Central memory CD8-positive, alpha-beta T cell (primary cell): Measurements from ENCODE around the gene ELAC2.

Source experiments
- ATAC-seq: fragments of 150-1000 bp; cut with Tn5 transposase; replicated peaks from 2 replicates; pipeline ENCODE4 v1.10.0; 2022; ENCODE audit warnings: mild to moderate bottlenecking, moderate FRiP score, moderate number of reproducible peaks; ENCODE audit not compliant: poor library complexity, severe bottlenecking; ENCODE audit errors: extremely low read depth
- DNase-seq, 2 donors: peaks; one replicate each; pipeline ENCODE4 v3.0.0; 2021; ENCODE audit warnings: low spot score in 2 of 2
- H3K27ac Mint-ChIP-seq: one replicate; pipeline ENCODE4 v1.8.0; 2022; ENCODE audit warnings: low read depth, mild to moderate bottlenecking, moderate library complexity, mixed read lengths
- H3K27me3 Mint-ChIP-seq: one replicate; pipeline ENCODE4 v1.8.0; 2022; ENCODE audit warnings: mixed read lengths
- H3K36me3 Mint-ChIP-seq: one replicate; pipeline ENCODE4 v1.8.0; 2022; ENCODE audit warnings: mild to moderate bottlenecking, moderate library complexity, mixed read lengths; ENCODE audit not compliant: insufficient read depth
- H3K4me1 Mint-ChIP-seq: one replicate; pipeline ENCODE4 v1.8.0; 2022; ENCODE audit warnings: mixed read lengths
- H3K4me3 Mint-ChIP-seq: one replicate; pipeline ENCODE4 v1.8.0; 2022; ENCODE audit warnings: mild to moderate bottlenecking, moderate library complexity, mixed read lengths
- H3K9me3 Mint-ChIP-seq: one replicate; pipeline ENCODE4 v1.8.0; 2022; ENCODE audit warnings: mixed read lengths

The ELAC2 gene

DNA sequence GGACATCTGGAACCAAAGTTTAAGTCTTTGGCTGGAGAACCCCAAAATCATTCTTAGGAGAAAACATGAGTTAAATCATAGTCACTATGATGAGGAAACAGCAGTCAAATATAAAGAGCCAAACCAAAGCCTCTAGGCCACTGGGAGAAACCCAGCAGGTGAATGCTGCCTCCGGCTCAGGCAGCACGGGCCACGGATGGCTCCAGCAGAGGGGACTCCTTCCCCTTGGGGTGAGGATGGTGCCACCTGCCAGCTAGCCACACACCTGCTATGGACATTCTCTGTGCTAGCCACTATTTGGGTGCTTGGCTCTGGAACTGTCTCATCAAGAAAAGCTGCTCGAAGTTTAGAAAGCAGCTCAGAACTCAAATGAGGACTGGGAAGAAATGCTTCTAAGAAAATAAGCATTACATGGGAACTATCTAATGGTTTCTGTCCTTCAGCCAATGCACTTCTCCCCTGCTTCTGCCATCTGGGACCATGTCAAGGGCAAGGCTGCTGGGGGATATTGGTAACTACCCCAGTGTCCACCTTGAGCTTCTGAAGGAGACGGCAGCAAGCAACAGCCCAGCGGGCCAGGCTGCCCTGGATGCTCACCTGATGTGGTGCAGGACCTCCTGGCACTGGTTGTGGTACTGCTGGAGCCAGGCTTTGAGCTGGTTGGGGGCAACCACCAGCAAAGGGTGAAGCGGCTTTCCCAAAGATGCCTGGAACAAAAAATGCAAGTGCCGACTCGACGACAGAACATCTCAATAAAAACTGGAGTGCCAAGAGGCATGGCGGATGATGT, 22.5 kb downstream of the ELAC2 start:
- no peaks in the 10 kb centered on the region for H3K4me1 Mint-ChIP-seq
- H3K4me3 Mint-ChIP-seq = no peak overlapping the region
- ATAC-seq (no peak), DNase-seq (no peak)
- H3K9me3 Mint-ChIP-seq = no peaks in the 10 kb centered on the region
- H3K27me3 Mint-ChIP-seq = no peaks in the 10 kb centered on the region
- H3K36me3 Mint-ChIP-seq = peaks cover 54% of the 10 kb centered on the region
- H3K27ac Mint-ChIP-seq = peak overlapping the region; percentile 69

DNA sequence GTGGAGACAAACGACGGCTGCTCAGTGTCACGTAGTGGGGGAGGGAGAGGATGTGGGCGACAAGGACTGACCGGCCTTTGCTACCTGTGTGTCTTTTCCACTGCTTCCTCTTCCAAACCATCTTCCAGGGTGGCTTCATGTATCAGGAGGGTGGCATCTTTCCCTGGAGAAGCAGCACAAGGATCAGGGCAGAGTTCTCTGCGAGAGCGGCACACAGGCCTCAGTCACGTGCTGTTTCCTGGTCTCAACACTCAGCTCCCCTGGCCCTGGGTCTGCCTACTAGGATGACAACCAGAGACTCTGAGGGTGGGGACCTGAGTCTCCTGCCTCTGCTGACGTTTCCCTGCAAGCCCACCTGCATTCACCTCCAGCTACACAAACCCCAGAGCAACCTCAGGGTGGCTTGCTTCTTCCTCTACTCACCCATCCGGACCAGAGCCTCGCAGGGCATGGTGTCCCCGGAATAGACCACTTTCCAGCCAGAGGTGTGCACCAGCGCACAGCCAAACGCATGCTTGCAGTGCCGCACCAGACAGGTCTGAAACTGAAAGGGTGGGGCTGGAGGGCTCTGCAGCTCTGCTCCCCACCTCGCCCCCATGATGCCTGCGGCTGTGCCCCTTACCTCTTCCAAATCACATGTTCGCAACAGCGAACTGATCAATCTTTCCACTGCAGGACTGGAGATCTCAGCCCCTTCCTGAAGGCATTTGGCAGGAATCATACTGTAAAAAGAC, 23.3 kb downstream of the ELAC2 start:
- Mint-ChIP-seq H3K4me1 (no peaks in the 10 kb centered on the region), H3K27me3 (no peaks in the 10 kb centered on the region), H3K4me3 (no peak overlapping the region), H3K36me3 (peaks cover 53% of the 10 kb centered on the region), H3K9me3 (no peaks in the 10 kb centered on the region), H3K27ac (peak overlapping the region; percentile 69)
- no peak for ATAC-seq
- no peak for DNase-seq

DNA sequence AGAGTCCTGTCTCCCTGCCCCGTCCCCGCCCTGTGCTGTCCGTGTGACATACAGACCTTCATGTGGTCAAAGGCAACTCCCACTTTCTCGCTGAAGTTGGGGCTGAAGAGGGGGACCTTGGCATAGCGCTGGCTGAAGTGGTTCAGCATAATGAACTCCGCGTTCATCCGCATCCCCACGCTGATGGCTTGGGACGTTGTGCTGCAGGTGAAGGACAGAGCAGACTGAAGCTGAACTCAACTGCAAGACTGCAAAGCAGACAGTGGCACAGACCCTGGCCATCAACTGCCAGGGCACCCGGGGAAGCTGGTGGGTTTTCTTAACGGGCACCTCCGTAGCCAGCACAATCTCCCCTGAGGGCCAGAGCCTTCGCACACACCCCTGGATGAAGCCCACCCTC, 24.2 kb downstream of the ELAC2 start:
- DNase-seq = no peak
- no peak overlapping the region for H3K4me3 Mint-ChIP-seq
- no peaks in the 10 kb centered on the region for H3K27me3 Mint-ChIP-seq
- no peaks in the 10 kb centered on the region for H3K4me1 Mint-ChIP-seq
- no peak for ATAC-seq
- peaks cover 50% of the 10 kb centered on the region for H3K36me3 Mint-ChIP-seq
- no peak overlapping the region for H3K27ac Mint-ChIP-seq
- no peaks in the 10 kb centered on the region for H3K9me3 Mint-ChIP-seq

DNA sequence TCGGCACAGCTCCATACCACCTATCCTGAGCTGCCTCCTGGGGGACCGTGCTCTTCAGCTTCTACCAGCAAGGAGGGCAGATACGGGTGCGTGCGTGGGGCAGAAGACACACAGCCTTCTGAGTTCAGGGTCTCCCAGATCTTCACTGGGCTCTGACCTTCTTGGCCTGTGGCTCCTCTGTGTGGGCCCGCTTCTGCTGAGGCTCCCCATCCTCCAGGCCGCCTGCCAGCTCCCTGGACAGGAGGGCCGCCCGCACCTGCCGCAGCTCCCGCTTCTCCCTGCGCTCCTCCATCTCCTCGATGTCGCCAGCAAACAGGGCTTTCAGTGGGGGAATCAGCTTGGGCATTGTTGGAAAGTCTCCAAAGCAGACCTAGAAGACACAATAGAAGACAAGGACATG, 25.2 kb downstream of the ELAC2 start:
- DNase-seq = no peak
- Mint-ChIP-seq H3K4me3 (no peak overlapping the region), H3K36me3 (peaks cover 44% of the 10 kb centered on the region), H3K4me1 (no peaks in the 10 kb centered on the region), H3K9me3 (no peaks in the 10 kb centered on the region), H3K27ac (no peak overlapping the region), H3K27me3 (no peaks in the 10 kb centered on the region)
- ATAC-seq = no peak

DNA sequence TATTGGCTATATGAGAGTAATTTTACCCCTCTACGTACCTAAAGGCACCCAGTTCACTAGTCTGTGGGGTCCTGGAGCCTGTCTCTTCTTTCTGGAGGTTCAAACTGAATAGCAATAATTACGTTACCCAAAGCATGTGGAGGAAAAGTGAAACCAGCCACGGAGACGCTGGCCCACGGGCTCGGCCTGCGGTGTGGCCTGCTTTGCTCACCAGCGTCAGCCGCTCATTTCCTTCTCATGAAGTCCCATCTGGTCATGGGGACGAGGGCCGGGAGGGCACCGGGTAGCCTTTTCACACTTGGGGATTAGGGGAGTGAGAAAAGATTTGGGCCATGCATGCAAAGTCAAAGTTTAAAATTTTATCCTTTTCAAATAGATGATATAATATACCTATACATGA, 26.9 kb downstream of the ELAC2 start:
- Mint-ChIP-seq H3K4me1 (no peaks in the 10 kb centered on the region), H3K27ac (no peak overlapping the region), H3K27me3 (no peaks in the 10 kb centered on the region), H3K36me3 (peaks cover 30% of the 10 kb centered on the region), H3K9me3 (no peaks in the 10 kb centered on the region), H3K4me3 (no peak overlapping the region)
- ATAC-seq (no peak), DNase-seq (no peak)

DNA sequence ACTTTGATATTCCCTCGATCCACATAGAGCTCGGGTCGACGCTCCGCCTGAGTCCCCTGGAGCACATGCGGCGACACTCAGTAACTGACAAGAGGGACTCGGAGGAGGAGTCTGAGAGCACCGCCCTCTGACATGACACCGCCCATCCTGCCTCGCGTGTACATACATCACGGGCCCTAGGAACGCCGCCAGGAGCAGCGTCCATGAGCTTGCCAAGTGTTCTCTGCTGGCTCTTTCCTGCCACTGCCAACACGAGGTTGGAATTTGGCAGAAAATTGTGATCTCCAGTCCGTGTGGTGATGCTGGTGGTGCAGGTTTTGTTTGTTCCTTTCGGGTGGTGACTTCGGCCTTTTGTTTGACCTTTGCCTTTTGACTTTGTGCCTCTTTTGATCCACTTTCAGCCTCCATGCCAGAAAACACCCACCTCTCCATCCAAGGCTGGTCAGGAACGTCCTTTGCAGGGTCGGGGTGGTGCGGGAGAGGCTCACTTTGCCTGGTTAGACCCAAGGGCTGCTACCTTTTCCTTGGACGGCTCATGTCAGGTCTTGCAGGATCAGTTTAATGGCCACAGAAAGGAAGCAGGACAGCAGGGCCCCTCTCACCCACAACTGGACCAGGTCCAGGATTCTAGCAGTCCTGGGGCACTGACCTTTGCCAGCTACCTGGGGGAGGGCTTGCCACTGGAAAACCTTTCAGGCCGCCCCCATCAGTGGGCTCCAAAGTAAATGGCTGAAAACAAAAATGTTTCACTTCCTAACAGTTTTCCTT, 27.6 kb downstream of the ELAC2 start:
- no peak for ATAC-seq
- H3K4me3 Mint-ChIP-seq = no peak overlapping the region
- H3K4me1 Mint-ChIP-seq = no peaks in the 10 kb centered on the region
- H3K36me3 Mint-ChIP-seq = peaks cover 27% of the 10 kb centered on the region
- H3K27me3 Mint-ChIP-seq = no peaks in the 10 kb centered on the region
- no peak for DNase-seq
- H3K27ac Mint-ChIP-seq = no peak overlapping the region
- H3K9me3 Mint-ChIP-seq = no peaks in the 10 kb centered on the region

DNA sequence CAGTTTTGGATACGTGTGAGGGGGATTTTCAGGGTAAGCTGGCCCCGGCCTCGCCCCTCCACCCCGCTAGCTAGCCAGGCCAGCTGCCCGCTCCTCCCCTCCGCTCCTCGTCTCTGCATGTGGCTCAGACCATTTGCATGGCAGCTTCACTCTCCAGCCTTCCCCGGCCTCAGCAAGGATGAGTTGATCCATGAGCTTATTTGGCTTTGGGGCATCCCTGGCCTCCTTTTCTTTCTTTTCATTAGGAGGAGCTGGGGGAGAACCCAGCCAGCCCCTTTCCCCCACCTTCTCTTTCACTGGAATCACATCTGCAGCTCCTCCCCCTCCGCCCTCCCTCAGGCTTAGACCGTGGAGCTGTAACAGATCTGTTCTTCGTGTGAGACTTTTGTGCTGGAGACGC, 30.7 kb downstream of the ELAC2 start:
- Mint-ChIP-seq H3K4me3 (no peak overlapping the region), H3K36me3 (peaks cover 21% of the 10 kb centered on the region), H3K4me1 (peaks cover 6% of the 10 kb centered on the region), H3K9me3 (no peaks in the 10 kb centered on the region), H3K27ac (no peak overlapping the region), H3K27me3 (no peaks in the 10 kb centered on the region)
- ATAC-seq (no peak), DNase-seq (no peak)

DNA sequence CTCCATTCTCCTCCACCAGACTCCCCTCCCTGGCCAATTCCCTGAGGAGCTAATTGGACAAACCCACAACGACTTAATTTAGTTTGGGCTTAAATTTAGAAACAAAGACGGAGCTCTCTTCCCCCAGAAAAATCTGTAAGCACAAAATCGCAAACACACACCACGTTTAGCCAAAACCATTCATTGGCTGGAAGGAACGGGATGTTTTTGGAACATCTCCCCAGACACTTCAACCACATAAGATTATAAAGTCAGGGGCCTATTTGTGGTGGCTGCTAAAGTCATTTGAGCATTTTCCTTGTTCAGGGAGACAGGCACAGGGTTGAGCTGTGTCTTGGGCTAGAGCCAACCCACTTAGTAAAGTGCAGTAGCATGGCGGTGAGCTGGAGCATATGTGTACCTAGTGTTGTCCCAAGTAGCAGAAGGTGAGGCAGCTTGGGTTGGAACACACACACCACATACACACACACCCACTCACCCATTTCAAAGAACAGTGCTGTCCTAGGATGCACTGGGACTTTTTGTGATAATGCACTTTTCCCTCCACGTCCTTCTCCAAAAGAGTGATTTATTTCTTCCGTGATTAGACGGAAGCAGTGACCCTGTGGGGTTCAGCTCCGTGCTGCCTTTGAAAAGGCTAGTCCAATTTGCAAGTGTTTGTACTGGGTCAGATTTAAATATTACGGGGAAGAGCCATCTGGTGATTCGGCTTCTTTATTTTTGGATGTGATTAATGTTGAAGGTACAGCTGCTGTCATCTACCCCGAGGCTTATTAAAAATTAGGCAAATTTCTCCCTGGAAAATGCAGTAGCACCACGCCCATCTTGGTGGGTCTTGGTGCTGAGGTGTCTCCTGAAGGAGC, 32.2 kb downstream of the ELAC2 start:
- Mint-ChIP-seq H3K27ac (no peak overlapping the region), H3K4me3 (no peak overlapping the region), H3K36me3 (peaks cover 13% of the 10 kb centered on the region), H3K27me3 (no peaks in the 10 kb centered on the region), H3K4me1 (peaks cover 8% of the 10 kb centered on the region), H3K9me3 (no peaks in the 10 kb centered on the region)
- ATAC-seq (no peak), DNase-seq (no peak)

DNA sequence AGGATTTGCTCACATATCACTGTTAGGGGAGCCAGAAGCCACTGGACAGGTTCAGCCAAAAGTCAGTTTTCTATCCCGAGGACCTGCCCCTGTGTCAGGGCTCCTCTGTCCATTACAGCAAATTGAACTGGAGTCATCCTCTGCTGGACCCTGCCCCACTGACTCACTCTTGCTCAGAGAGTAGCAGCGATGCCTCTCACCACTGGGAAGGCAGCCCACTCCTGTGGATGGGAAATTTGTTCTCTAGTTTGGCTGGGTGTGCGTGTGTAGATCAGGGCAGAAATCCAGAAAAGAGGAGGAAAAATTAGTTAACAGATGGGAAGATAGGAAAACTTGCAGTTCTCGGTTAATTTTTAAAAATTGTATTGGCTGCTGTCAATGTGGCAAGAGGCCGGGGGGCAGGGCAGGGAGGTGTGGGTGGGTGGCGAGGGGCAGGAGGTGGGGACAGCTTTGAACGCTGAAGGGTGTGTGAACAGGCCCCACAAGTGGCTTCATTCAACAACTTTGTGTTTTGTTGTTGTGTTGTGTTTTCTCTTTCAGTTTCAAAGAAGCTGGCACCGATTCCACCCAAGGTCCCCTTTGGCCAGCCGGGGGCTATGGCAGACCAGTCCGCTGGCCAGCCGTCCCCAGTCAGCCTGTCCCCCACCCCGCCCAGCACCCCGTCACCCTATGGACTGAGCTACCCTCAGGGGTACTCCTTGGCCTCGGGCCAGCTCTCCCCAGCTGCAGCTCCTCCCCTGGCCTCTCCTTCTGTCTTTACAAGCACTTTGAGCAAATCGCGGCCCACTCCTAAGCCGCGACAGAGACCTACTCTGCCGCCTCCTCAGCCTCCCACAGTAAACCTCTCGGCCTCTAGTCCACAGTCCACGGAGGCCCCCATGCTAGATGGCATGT, 33.6 kb downstream of the ELAC2 start:
- Mint-ChIP-seq H3K27me3 (no peaks in the 10 kb centered on the region), H3K4me1 (peaks cover 8% of the 10 kb centered on the region), H3K4me3 (no peak overlapping the region), H3K36me3 (peaks cover 7% of the 10 kb centered on the region), H3K9me3 (no peaks in the 10 kb centered on the region), H3K27ac (no peak overlapping the region)
- ATAC-seq (no peak), DNase-seq (no peak)

DNA sequence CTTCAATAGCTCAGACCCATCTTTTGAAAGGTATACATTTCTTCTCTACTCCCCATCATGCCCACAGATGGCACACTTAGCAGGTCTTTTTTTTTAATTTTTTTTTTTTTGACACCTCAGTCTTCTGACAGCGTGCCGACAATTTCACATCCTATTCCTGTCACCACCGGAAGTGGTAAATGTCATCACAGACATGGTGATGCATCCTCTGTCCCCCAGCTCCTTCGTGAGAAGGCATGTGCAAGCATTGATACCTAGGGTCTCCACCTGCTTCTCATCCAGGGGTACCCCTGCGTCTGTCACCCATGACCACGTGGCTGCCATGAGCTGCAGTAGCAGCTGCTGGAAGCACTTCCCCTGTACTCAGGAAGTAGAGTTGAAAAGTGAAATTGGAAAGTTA, 35.6 kb downstream of the ELAC2 start:
- H3K27me3 Mint-ChIP-seq = peaks cover 16% of the 10 kb centered on the region
- peak in 1 of 2 donors; percentile 37 for DNase-seq
- H3K36me3 Mint-ChIP-seq = peaks cover 7% of the 10 kb centered on the region
- H3K4me1 Mint-ChIP-seq = peaks cover 8% of the 10 kb centered on the region
- no peaks in the 10 kb centered on the region for H3K9me3 Mint-ChIP-seq
- peak overlapping the region; percentile 85 for H3K27ac Mint-ChIP-seq
- peak; percentile 90 for ATAC-seq
- H3K4me3 Mint-ChIP-seq = peak overlapping the region; percentile 46

DNA sequence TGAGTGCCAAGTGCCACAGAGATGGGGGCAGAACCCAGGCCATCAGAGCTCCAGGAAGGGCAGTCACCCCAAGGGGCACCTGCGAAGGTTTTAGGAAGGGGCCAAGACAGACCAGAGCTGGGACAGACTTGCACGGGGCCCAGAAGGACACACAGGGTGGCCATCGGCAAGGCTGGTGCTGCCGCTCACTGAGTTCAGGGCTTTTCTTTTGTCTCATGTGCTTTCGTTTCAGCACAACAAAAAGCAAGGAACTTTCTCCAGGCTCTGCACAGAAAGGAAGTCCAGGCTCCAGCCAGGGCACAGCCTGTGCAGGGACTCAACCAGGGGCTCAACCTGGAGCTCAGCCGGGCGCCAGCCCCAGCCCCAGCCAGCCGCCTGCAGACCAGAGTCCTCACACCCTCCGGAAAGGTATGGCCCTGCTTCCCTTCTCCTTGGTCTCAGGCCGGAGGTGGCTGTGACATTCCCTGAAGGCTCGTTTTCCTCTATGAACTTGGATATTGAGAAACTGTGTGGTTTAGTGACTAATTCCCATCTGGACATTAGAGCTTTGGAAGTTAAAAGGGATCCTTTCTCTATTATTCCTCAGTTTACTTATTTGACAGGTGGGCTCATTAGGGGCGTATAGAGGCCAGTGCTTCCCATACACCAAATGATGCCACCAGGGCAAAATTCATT, 37.9 kb downstream of the ELAC2 start:
- Mint-ChIP-seq H3K27ac (no peak overlapping the region), H3K4me3 (no peak overlapping the region), H3K4me1 (peaks cover 8% of the 10 kb centered on the region), H3K9me3 (no peaks in the 10 kb centered on the region), H3K36me3 (peaks cover 6% of the 10 kb centered on the region), H3K27me3 (peaks cover 30% of the 10 kb centered on the region)
- no peak for ATAC-seq
- DNase-seq = no peak
